ENCODE data around the gene ASB1.
"Not testable (repeated sequence)": the region's sequence is repeated elsewhere in the genome, so short reads cannot be mapped to it uniquely, and the experiment has no call there.

Gene ASB1

GRCh38 chr2:238424313-238424700 lies 2.4 kb upstream of the ASB1 start:
- DNase-seq: no peak

GRCh38 chr2:238425505-238425978 lies 1.2 kb upstream of the ASB1 start:
- DNase-seq: no peak

- DNase-seq: peak in 1 of 3 donors; percentile 34
Observed at GRCh38 chr2:238425979-238426567, 654 bp upstream of the ASB1 start.

- peak in 2 of 3 donors; percentile 22 to 26 for DNase-seq
Observed at GRCh38 chr2:238427435-238428162, 872 bp downstream of the ASB1 start.

GRCh38 chr2:238428866-238429265 lies 2.1 kb downstream of the ASB1 start:
- DNase-seq: no peak

GRCh38 chr2:238430781-238431180 lies 4.1 kb downstream of the ASB1 start:
- DNase-seq: no peak

GRCh38 chr2:238431456-238431855 lies 4.7 kb downstream of the ASB1 start:
- no peak for DNase-seq

GRCh38 chr2:238433300-238433915 lies 6.7 kb downstream of the ASB1 start:
- no peak for DNase-seq

- DNase-seq: no peak
Observed at GRCh38 chr2:238433941-238434845, 7.5 kb downstream of the ASB1 start.

GRCh38 chr2:238434846-238435751 lies 8.4 kb downstream of the ASB1 start:
- DNase-seq: no peak

- no peak for DNase-seq
Observed at GRCh38 chr2:238435752-238436096, 9.0 kb downstream of the ASB1 start.

GRCh38 chr2:238438856-238439849 lies 12.4 kb downstream of the ASB1 start:
- DNase-seq: peak; percentile 82 to 84 (median 83)

- DNase-seq: no peak
Observed at GRCh38 chr2:238439917-238440316, 13.2 kb downstream of the ASB1 start.

- DNase-seq: no peak
Observed at GRCh38 chr2:238440331-238440730, 13.6 kb downstream of the ASB1 start.

- no peak for DNase-seq
Observed at GRCh38 chr2:238440767-238441166, 14.0 kb downstream of the ASB1 start.

- no peak for DNase-seq
Observed at GRCh38 chr2:238441262-238442114, 14.8 kb downstream of the ASB1 start.

GRCh38 chr2:238442257-238442656 lies 15.5 kb downstream of the ASB1 start:
- DNase-seq: not testable (repeated sequence)

- DNase-seq: no peak
Observed at GRCh38 chr2:238444242-238444641, 17.5 kb downstream of the ASB1 start.

GRCh38 chr2:238445409-238446190 lies 18.9 kb downstream of the ASB1 start:
- no peak for DNase-seq
